Activated T-helper 17 cell treated with anti-CD3 and anti-CD28 coated beads, Interleukin-2, amount 50 U/mL, for 72 hours (primary cell): ENCODE measurements around the gene TSPAN18. TPM values are rescaled to one million over a fixed set of nuclear protein-coding genes. Genes with fewer than 3 reads are reported as not detected.
A peak's percentile ranks its signal among the peaks of the same experiment; 100 is the strongest.

Experiments used
- ATAC-seq: fragments of 150-1000 bp; cut with Tn5 transposase; replicated peaks from 2 replicates; pipeline ENCODE4 v1.10.0; 2021; ENCODE audit warnings: mild to moderate bottlenecking, moderate library complexity
- H3K27ac Mint-ChIP-seq: one replicate; pipeline ENCODE4 v1.8.0; 2022; ENCODE audit warnings: mixed read lengths
- H3K27me3 Mint-ChIP-seq: one replicate; pipeline ENCODE4 v1.8.0; 2022; ENCODE audit warnings: mixed read lengths
- H3K36me3 Mint-ChIP-seq: one replicate; pipeline ENCODE4 v1.8.0; 2022; ENCODE audit warnings: low read depth, mild to moderate bottlenecking, mixed read lengths
- H3K4me1 Mint-ChIP-seq: one replicate; pipeline ENCODE4 v1.8.0; 2022; ENCODE audit warnings: mixed read lengths
- H3K4me3 Mint-ChIP-seq: one replicate; pipeline ENCODE4 v1.8.0; 2022; ENCODE audit warnings: mild to moderate bottlenecking, mixed read lengths
- H3K9me3 Mint-ChIP-seq: one replicate; pipeline ENCODE4 v1.8.0; 2022; ENCODE audit warnings: mixed read lengths
- total RNA-seq, 2 donors: library from RNA; stranded (reverse); gene quantifications; one replicate each; pipeline ENCODE4 v1.2.3, GENCODE V29; 2022

The TSPAN18 gene
- total RNA-seq, 2 donors from 2014 or later, result 3.3 to 3.9 TPM

- Mint-ChIP-seq H3K27me3 (peaks cover 26% of the 10 kb centered on the region), H3K9me3 (no peaks in the 10 kb centered on the region), H3K27ac (no peak overlapping the region), H3K36me3 (no peaks in the 10 kb centered on the region), H3K4me3 (no peak overlapping the region), H3K4me1 (peaks cover 4% of the 10 kb centered on the region)
- ATAC-seq, result no peak
Measured at GRCh38 chr11:44952500-44953260, 225.9 kb downstream of the TSPAN18 start.

- Mint-ChIP-seq H3K36me3 (no peaks in the 10 kb centered on the region), H3K4me1 (peaks cover 4% of the 10 kb centered on the region), H3K27ac (no peak overlapping the region), H3K4me3 (no peak overlapping the region), H3K9me3 (no peaks in the 10 kb centered on the region), H3K27me3 (peaks cover 24% of the 10 kb centered on the region)
- ATAC-seq, result no peak
Measured at GRCh38 chr11:44954051-44954906, 227.5 kb downstream of the TSPAN18 start.

GRCh38 chr11:44955015-44955738 is 228.4 kb downstream of the TSPAN18 start:
- H3K9me3 Mint-ChIP-seq, result no peaks in the 10 kb centered on the region

GRCh38 chr11:44957040-44957515 is 230.3 kb downstream of the TSPAN18 start:
- no peaks in the 10 kb centered on the region for H3K9me3 Mint-ChIP-seq
- H3K27ac Mint-ChIP-seq, result no peak overlapping the region
- no peaks in the 10 kb centered on the region for H3K36me3 Mint-ChIP-seq
- H3K27me3 Mint-ChIP-seq, result peaks cover 21% of the 10 kb centered on the region
- peaks cover 4% of the 10 kb centered on the region for H3K4me1 Mint-ChIP-seq
- H3K4me3 Mint-ChIP-seq, result no peak overlapping the region
- ATAC-seq, result no peak

More at GRCh38 chr11:44955015-44955738, 228.4 kb downstream of the TSPAN18 start:
- ATAC-seq, result peak; percentile 18
- H3K4me3 Mint-ChIP-seq, result no peak overlapping the region
- H3K27ac Mint-ChIP-seq, result peak overlapping the region; percentile 45
- H3K36me3 Mint-ChIP-seq, result no peaks in the 10 kb centered on the region
- H3K4me1 Mint-ChIP-seq, result peaks cover 4% of the 10 kb centered on the region
- peaks cover 24% of the 10 kb centered on the region for H3K27me3 Mint-ChIP-seq

- Mint-ChIP-seq H3K27me3 (peaks cover 21% of the 10 kb centered on the region), H3K4me3 (no peak overlapping the region), H3K4me1 (peaks cover 4% of the 10 kb centered on the region), H3K27ac (no peak overlapping the region), H3K36me3 (no peaks in the 10 kb centered on the region), H3K9me3 (no peaks in the 10 kb centered on the region)
- ATAC-seq, result no peak
Measured at GRCh38 chr11:44957776-44958564, 231.2 kb downstream of the TSPAN18 start.

GRCh38 chr11:44959064-44959463 is 232.3 kb downstream of the TSPAN18 start:
- Mint-ChIP-seq H3K27ac (no peak overlapping the region), H3K27me3 (peaks cover 21% of the 10 kb centered on the region), H3K36me3 (no peaks in the 10 kb centered on the region), H3K9me3 (no peaks in the 10 kb centered on the region), H3K4me1 (peaks cover 4% of the 10 kb centered on the region), H3K4me3 (no peak overlapping the region)
- ATAC-seq, result no peak

- Mint-ChIP-seq H3K36me3 (no peaks in the 10 kb centered on the region), H3K4me1 (peaks cover 4% of the 10 kb centered on the region), H3K4me3 (no peak overlapping the region), H3K27ac (no peak overlapping the region), H3K27me3 (peaks cover 14% of the 10 kb centered on the region), H3K9me3 (no peaks in the 10 kb centered on the region)
- no peak for ATAC-seq
Measured at GRCh38 chr11:44960200-44960845, 233.6 kb downstream of the TSPAN18 start.

GRCh38 chr11:44962464-44962863 is 235.7 kb downstream of the TSPAN18 start:
- Mint-ChIP-seq H3K27me3 (peaks cover 4% of the 10 kb centered on the region), H3K27ac (no peak overlapping the region), H3K4me1 (no peaks in the 10 kb centered on the region), H3K36me3 (no peaks in the 10 kb centered on the region), H3K4me3 (no peak overlapping the region), H3K9me3 (no peaks in the 10 kb centered on the region)
- ATAC-seq, result no peak

GRCh38 chr11:44963136-44963535 is 236.4 kb downstream of the TSPAN18 start:
- no peaks in the 10 kb centered on the region for H3K9me3 Mint-ChIP-seq
- no peak for ATAC-seq
- H3K27me3 Mint-ChIP-seq, result peaks cover under 1% of the 10 kb centered on the region
- no peak overlapping the region for H3K4me3 Mint-ChIP-seq
- no peak overlapping the region for H3K27ac Mint-ChIP-seq
- no peaks in the 10 kb centered on the region for H3K4me1 Mint-ChIP-seq
- no peaks in the 10 kb centered on the region for H3K36me3 Mint-ChIP-seq

GRCh38 chr11:44963948-44964347 is 237.2 kb downstream of the TSPAN18 start:
- Mint-ChIP-seq H3K4me3 (no peak overlapping the region), H3K27me3 (no peaks in the 10 kb centered on the region), H3K4me1 (no peaks in the 10 kb centered on the region), H3K36me3 (no peaks in the 10 kb centered on the region), H3K9me3 (no peaks in the 10 kb centered on the region), H3K27ac (no peak overlapping the region)
- ATAC-seq, result no peak

- H3K27ac Mint-ChIP-seq, result no peak overlapping the region
- H3K4me3 Mint-ChIP-seq, result no peak overlapping the region
- ATAC-seq, result no peak
- no peaks in the 10 kb centered on the region for H3K4me1 Mint-ChIP-seq
- no peaks in the 10 kb centered on the region for H3K9me3 Mint-ChIP-seq
- no peaks in the 10 kb centered on the region for H3K36me3 Mint-ChIP-seq
- H3K27me3 Mint-ChIP-seq, result no peaks in the 10 kb centered on the region
Measured at GRCh38 chr11:44964526-44965209, 237.9 kb downstream of the TSPAN18 start.

GRCh38 chr11:44966694-44967093 is 239.9 kb downstream of the TSPAN18 start:
- Mint-ChIP-seq H3K9me3 (no peaks in the 10 kb centered on the region), H3K27ac (no peak overlapping the region), H3K27me3 (no peaks in the 10 kb centered on the region), H3K4me3 (no peak overlapping the region), H3K36me3 (no peaks in the 10 kb centered on the region), H3K4me1 (no peaks in the 10 kb centered on the region)
- no peak for ATAC-seq

GRCh38 chr11:44967930-44968496 is 241.3 kb downstream of the TSPAN18 start:
- H3K4me1 Mint-ChIP-seq, result no peaks in the 10 kb centered on the region
- no peaks in the 10 kb centered on the region for H3K36me3 Mint-ChIP-seq
- no peak for ATAC-seq
- no peak overlapping the region for H3K4me3 Mint-ChIP-seq
- no peaks in the 10 kb centered on the region for H3K27me3 Mint-ChIP-seq
- no peak overlapping the region for H3K27ac Mint-ChIP-seq
- no peaks in the 10 kb centered on the region for H3K9me3 Mint-ChIP-seq
